Colon (tissue), 2 donors: ENCODE data around the gene FAM120B.

Experiments
- FAIRE-seq: peaks from 2 replicates; lab custom pipeline; 2012; peaks lifted over from hg19 to GRCh38; lab: Jason Lieb, UNC
- donor health status: control.
- donor health status: control.

Gene FAM120B

GRCh38 chr6:170444056-170444591 is 137.6 kb downstream of the FAM120B start:
- no peak for FAIRE-seq

GRCh38 chr6:170444811-170445211 is 138.3 kb downstream of the FAM120B start:
- no peak for FAIRE-seq

GRCh38 chr6:170445487-170445886 is 138.9 kb downstream of the FAM120B start:
- no peak for FAIRE-seq

GRCh38 chr6:170445971-170446370 is 139.4 kb downstream of the FAM120B start:
- no peak for FAIRE-seq

- FAIRE-seq: no peak
These were observed 140.4 kb downstream of the FAM120B start for GRCh38 chr6:170446841-170447560.

GRCh38 chr6:170447561-170447930 is 141.0 kb downstream of the FAM120B start:
- FAIRE-seq: no peak

GRCh38 chr6:170448317-170448716 is 141.8 kb downstream of the FAM120B start:
- FAIRE-seq: no peak

- FAIRE-seq: no peak
These were observed 142.4 kb downstream of the FAM120B start for GRCh38 chr6:170448751-170449630.

- FAIRE-seq: no peak
These were observed 143.5 kb downstream of the FAM120B start for GRCh38 chr6:170449835-170450753.

- FAIRE-seq: no peak
These were observed 144.6 kb downstream of the FAM120B start for GRCh38 chr6:170450916-170451761.

- no peak for FAIRE-seq
These were observed 145.4 kb downstream of the FAM120B start for GRCh38 chr6:170451762-170452651.

GRCh38 chr6:170452767-170453545 is 146.4 kb downstream of the FAM120B start:
- FAIRE-seq: no peak

GRCh38 chr6:170453586-170454511 is 147.3 kb downstream of the FAM120B start:
- no peak for FAIRE-seq

GRCh38 chr6:170454512-170455285 is 148.1 kb downstream of the FAM120B start:
- FAIRE-seq: no peak

GRCh38 chr6:170455335-170455979 is 148.9 kb downstream of the FAM120B start:
- no peak for FAIRE-seq

GRCh38 chr6:170456334-170456733 is 149.8 kb downstream of the FAM120B start:
- no peak for FAIRE-seq
